ENCODE results near the gene MEI1. TPM values are rescaled to one million over a fixed set of nuclear protein-coding genes. Genes with fewer than 3 reads are reported as not detected.

Gene MEI1
- polyA plus RNA-seq, 3 donors: 2.0 to 3.7 (median 2.3) TPM

DNA sequence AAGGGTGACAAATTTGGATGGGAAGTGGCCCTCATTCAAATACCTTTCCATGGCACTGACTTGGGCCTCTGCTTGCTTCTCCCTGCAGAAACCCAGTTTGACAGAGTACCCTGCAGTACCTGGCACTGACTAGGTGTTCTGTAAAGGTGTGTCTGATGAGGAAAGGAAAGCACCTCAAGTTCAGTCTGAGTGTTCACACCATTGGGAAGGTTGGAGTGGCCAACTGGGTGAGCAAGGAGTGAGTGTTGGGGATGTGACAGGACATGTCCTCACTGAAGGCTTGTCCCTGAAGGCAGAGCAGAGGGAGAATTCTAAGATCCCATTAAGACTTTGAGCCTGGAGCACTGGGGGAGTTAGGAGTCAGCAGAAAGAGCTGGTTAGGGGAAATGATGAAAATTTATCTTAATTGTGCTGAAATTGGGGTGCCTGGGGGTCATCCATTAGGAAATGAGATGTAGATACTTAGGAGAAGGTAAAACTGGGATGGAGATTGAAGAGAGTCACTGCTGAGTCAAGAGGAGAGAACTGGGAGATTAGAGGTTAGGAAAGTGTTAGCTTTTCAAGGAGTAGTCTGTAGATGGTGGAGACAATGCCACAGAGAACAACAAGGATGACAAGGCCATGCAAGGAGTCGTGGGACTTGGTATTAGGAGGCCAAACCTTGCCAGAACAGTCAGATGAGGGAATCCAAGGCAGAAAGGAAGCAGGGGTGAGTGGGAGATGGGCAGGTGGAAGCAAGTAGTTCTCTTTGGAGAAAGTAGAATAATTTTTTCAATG is 139.7 kb downstream of the MEI1 start:
- no peak for DNase-seq

DNA sequence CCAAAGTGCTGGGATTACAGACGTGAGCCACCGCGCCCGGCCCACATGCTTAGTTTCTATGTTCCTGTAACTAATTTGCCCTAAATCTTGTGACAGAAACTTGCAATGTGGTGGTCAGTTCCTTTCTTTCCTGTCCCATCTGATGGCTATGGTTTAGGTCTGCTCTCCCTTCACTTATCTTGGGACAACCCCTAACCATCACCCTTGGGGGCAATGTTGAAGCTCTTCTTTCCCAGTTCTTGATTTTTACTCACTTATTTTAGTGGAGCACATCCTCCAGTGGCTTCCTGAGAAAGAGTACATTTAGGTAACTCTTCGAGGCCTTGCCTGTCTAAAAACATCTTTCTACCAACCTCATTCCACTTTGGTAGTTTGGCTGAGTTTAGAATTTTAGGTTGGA is 140.9 kb downstream of the MEI1 start:
- DNase-seq: no peak

DNA sequence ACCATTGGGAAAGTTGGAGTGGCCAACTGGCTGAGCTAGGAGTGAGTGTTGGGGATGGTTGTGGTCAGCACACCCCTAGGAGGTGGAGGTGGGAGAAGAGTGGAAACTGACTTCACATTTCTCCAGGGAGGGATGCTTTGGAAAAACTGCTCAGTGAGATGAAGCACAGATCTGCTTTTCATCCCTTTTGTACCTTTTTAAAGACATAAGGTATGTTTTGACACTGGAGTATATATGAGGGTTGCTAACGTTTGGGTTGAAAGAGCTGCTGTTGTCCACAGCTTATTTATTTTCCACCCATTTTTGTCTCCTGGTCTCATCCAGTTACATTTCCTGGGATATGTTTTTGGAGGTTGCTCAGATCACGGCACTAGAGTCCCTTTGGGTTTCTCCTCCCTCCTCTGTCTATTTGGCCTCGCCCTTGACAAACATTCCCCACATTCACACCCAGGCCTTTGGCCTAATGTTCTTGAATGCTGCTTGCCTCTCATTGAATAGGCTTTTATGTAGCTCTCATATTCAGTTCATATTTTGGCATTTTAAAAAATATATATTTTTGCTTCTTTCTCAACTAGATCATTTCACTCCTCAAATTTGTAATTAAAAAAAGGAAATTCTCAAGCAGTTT is 141.9 kb downstream of the MEI1 start:
- no peak for DNase-seq

DNA sequence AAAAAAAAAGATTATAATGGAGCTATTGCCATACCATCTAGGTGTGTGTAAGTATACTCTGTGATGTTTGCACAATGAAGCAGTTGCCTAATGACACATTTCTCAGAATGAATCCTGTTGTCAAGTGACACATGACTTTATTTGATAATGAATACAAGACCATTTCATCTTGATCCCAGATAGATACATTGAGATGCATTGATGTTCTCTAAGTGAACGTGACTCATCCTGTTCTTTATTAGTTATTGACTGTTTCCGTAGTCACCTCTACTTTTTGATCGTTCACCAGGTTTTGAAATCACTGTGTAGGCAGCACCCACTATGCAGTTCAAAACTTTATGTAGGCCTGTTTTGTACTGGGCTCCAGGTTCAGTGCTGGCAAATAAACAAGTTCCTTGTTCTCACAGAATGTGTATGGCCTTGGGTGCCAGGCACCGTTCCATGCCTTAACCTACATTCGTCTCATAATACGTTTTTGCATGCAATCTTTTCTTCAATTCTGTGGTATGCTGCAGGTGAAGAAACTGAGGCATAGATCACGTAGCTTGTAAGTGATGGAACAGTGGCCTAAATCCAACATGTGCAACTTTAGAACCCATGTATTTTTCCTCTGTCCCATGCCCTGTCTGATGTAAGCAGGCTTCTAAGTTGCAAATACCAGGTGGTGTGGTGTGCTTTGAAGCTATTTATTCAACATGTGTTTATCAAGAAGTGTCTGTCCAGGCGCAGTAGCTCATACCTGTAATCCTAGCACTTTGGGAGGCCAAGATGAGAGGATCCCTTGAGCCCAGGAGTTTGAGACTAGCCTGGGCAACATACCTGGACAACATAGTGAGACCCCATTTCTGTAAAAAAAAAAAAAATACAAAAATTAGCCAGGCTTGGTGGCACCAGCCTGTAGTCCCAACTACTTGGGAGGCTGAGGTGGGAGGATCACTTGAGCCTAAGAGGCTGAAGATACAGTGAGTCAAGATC is 144.0 kb downstream of the MEI1 start:
- DNase-seq: no peak

DNA sequence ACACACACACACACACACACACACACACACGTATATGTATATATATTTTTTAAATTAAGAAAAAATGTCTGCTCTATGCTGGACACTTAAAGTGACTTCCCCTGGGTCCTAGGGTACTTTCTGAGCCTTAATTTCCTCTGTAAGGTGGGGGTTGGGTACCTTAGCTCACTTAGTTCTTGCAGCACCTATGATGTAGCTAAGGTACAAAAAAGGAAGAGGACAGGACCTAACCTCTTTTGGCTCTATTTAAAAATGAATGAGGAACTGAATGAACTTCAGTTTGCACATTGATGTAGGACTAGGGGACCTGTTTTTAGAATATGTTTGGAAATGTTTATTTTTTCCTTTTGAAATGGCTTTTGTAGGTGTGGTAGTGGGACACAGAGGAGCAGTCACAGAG is 144.7 kb downstream of the MEI1 start:
- no peak for DNase-seq

DNA sequence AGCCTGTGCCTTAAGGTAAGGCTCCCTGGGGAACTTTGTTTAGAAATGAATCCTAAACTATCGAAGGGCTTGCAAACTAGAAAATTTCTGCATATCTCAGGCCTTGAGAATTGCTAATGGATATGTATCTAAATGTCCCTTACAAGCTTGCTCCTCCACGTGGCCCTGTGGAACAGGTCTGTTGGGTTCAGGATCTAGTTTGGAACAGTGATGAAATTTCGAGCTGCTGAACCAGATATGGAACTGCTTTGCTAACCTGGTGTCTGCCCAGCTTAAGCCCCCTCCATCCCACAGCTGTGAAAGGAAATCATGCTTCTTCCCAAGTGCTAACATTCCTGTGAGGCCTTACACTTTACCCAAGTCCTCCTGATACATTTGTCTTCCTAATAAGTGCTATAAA is 145.2 kb downstream of the MEI1 start:
- no peak for DNase-seq

DNA sequence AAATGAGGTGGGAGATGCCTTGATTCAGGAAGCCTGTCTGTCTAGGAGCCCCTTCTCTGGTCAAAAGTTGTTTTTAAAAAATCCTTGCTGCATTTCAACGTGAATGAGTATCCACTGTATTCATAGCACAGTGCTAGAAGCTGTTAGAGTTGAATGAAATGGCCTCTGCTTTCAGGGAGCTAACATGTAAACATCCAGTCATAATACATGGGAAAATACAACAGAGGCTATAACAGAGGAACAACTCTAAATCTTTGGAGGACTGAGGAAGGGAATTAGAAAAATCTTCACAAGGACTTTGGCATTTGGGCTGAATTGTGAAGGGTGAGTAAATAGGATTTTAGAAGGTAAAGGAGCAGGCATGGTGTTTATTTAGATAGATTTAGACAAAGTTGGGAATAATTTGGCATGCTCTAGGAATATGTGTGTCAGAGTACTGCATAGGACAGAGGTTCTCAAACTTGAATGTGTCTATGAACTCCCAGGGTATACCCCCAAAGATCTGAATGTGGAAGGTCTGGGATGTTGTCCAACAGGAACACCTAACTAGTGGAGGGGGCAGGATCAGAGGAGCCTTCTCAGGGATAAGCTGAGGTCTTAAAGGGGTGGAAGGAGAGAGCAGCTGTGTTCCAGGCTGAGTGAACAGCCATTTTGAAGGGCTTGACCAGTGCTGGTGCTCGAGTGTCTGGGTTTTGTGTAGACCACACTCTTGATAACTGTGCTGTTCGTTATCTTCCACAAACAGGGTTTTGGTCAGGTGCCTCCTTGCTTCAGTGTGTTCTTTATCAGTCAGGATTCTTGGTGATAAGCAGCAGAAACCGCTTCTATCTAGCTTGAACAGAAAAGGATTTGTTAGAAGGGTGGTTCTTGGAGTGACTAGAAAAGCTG is 146.3 kb downstream of the MEI1 start:
- DNase-seq: no peak

DNA sequence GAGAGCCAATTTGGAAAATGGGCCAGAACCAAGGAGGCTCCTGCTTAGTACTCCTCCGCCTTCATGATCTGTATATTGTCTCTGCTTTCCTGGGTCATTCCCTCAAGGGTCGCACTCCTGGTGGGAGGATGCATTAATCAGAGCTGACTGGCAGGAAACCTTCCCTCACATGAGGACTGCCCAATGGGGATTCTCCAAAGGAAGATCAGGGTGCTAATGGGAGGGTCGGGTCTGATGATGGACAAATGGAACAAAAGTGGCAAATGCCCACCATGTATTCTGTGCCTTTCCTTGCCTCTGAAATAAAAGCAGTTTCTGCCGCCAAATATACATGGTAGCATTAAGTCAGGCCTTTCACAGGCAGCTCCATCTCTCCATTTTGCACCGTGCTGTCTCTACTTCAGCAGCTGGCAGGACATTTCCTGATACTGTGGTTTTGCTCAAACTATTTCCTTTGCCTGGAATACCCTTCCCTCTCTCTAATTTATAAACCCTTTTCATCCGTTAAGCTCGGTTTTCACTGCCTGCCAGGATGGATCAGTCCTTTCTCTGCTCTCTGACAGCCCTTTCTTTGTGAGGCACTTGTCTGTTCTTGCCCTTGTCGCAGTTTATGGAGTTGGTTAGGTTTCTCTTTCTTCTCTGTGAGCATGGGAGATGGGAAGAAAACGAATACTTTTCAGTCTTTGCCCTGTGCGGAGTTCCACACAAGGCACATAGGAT is 147.1 kb downstream of the MEI1 start:
- no peak for DNase-seq

DNA sequence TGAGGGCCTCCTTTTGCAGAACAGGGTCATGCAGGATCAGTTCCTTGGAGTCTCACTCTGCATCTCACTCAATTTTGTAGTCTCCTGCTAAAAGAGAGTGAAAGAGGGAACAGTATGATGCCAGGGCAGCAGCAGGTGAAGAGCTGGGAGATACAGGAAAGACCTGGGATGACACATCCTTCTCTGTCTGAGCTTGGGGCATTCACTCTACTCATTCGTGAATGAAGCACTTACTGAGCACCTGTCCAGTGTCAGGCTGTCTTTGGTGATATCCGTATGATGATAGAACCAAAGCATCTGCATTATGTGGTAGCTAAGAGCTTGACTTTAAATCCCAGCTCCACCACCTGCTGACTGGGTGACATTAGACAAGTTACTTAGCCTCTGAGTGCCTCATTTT is 148.0 kb downstream of the MEI1 start:
- DNase-seq: no peak

DNA sequence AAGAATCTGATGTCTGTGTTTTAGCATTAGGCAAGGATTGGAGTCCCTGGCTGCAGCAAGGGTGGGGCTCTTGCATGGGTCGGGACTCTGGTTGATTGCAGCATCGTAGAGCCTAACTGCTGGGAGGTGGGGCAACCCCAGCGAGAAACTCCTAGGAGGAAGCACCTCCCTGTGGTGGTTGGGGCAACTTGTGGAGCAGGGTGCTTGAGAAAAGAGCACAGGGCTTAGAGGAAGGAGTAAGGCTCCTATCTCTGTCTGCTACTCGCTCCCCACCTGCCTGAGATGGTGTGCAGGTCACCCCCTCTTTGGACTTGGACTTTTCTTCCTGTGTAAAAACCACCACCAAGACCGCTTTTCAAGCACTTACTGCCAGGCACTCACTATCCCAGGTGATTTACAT is 149.2 kb downstream of the MEI1 start:
- no peak for DNase-seq

Other genes starting within 250 kb of the MEI1 start
- gene PHF5A, start 230.8 kb upstream of the MEI1 start, polyA plus RNA-seq (ENCODE audit: insufficient read length in 3 of 3): 10 to 100 TPM; 50.2 to 59.2 (median 54.1) TPM
- gene ACO2, start 230.4 kb upstream of the MEI1 start, polyA plus RNA-seq (ENCODE audit: insufficient read length in 3 of 3): 100 to 1,000 TPM; 145 to 165 (median 150) TPM
- 10 to 100 TPM; 34.0 to 38.1 (median 34.5) TPM for gene POLR3H, start 155.0 kb upstream of the MEI1 start, polyA plus RNA-seq (ENCODE audit: insufficient read length in 3 of 3)
- gene CSDC2, start 138.5 kb upstream of the MEI1 start, polyA plus RNA-seq (ENCODE audit: insufficient read length in 3 of 3): 1 to 10 TPM; 7.1 to 8.8 (median 8.3) TPM
- 10 to 100 TPM; 51.8 to 64.6 (median 59.9) TPM for gene PMM1, start 109.7 kb upstream of the MEI1 start, polyA plus RNA-seq (ENCODE audit: insufficient read length in 3 of 3)
- 10 to 100 TPM; 25.0 to 34.8 (median 33.4) TPM for gene DESI1, start 78.5 kb upstream of the MEI1 start, polyA plus RNA-seq (ENCODE audit: insufficient read length in 3 of 3)
- 100 to 1,000 TPM; 329 to 379 (median 361) TPM for gene XRCC6, start 78.2 kb upstream of the MEI1 start, polyA plus RNA-seq (ENCODE audit: insufficient read length in 3 of 3)
- 100 to 1,000 TPM; 122 to 169 (median 148) TPM for gene SNU13, start 10.6 kb upstream of the MEI1 start, polyA plus RNA-seq (ENCODE audit: insufficient read length in 3 of 3)
- gene CCDC134, start 101.2 kb downstream of the MEI1 start, polyA plus RNA-seq (ENCODE audit: insufficient read length in 3 of 3): 10 to 100 TPM in 2 of 3 donors, 1 to 10 TPM in 1; 7.9 to 12.2 (median 11.1) TPM
- 100 to 1,000 TPM; 100 to 116 (median 109) TPM for gene SREBF2, start 133.6 kb downstream of the MEI1 start, polyA plus RNA-seq (ENCODE audit: insufficient read length in 3 of 3)
- 1 to 10 TPM in 2 of 3 donors, under 1 TPM in 1; 0.43 to 1.6 (median 1.4) TPM for gene SHISA8, start 215.6 kb downstream of the MEI1 start, polyA plus RNA-seq (ENCODE audit: insufficient read length in 3 of 3)
- gene TNFRSF13C, start 227.3 kb downstream of the MEI1 start, polyA plus RNA-seq (ENCODE audit: insufficient read length in 3 of 3): 1 to 10 TPM; 1.4 to 3.9 (median 2.7) TPM
- gene CENPM, start 247.6 kb downstream of the MEI1 start, polyA plus RNA-seq (ENCODE audit: insufficient read length in 3 of 3): 10 to 100 TPM; 13.8 to 18.5 (median 18.2) TPM

All from renal pelvis (tissue), 4 donors.